Testis (tissue), 3 donors: ENCODE data around the gene ELAVL4. TPM values are rescaled to one million over a fixed set of nuclear protein-coding genes. Genes with fewer than 3 reads are reported as not detected.

Experiments used
- DNase-seq: peaks from one replicate; pipeline ENCODE4 v3.0.0-alpha.2; 2019
- H3K27ac ChIP-seq, 2 donors: fragments of 200-600 bp; sonication (generic); one replicate each; pipeline ENCODE4 v1.5.1; 2019
- H3K27me3 ChIP-seq: fragments of 200-600 bp; sonication (generic); one replicate; pipeline ENCODE4 v1.5.1; 2019
- H3K36me3 ChIP-seq: fragments of 200-600 bp; sonication (generic); one replicate; pipeline ENCODE4 v1.5.1; 2017; ENCODE audit warnings: low read depth; ENCODE audit errors: missing control alignments
- H3K4me1 ChIP-seq: fragments of 200-600 bp; sonication (generic); one replicate; pipeline ENCODE4 v1.5.1; 2019
- H3K4me3 ChIP-seq, 2 donors: fragments of 200-600 bp; sonication (generic); one replicate each; pipeline ENCODE4 v1.5.1; 2017 to 2019
- H3K9me3 ChIP-seq: fragments of 200-600 bp; sonication (generic); one replicate; pipeline ENCODE4 v1.5.1; 2017
- POLR2A ChIP-seq: fragments of 450-650 bp; IDR thresholded peaks from one replicate; pipeline ENCODE4 v1.6.1; 2017; ENCODE audit warnings: antibody characterized with exemption, mild to moderate bottlenecking, moderate library complexity
- WGBS, 2 donors: methylation state at CpG; one replicate each; pipeline ENCODE4 v1.1.5; 2018; 5-methylcytosine and 5-hydroxymethylcytosine counted together
- intact Hi-C: fragments of 100-400 bp; cut with DNase I; formaldehyde crosslinking; loops from one replicate; pipeline ENCODE4 v1.15.1; 2023; ENCODE audit warnings: low total_unique reads
- polyA plus RNA-seq: library from polyadenylated mRNA; stranded (reverse); fragments of 350-450 nt; fragmentation: Illumina TruSeq; extraction: RNeasy Lipid Tissue Mini Kit (QIAGEN cat#74804); gene quantifications from one replicate; pipeline ENCODE4 v1.2.3, GENCODE V29; 2014; ENCODE audit warnings: low read depth, low replicate concordance; ENCODE audit not compliant: insufficient read depth
- total RNA-seq, 2 donors: library from RNA; depleted of rRNA; stranded (reverse); fragments of >200 nt; gene quantifications; one replicate each; pipeline ENCODE4 v1.2.3, GENCODE V29; 2016
- TF ChIP-seq, protein P1 (sequence below), 3 experiments: fragments of 450-650 bp in 2 of 3; fragments of 200-600 bp in 1 of 3; sonication (generic) in 1 of 3; IDR thresholded peaks; one replicate each; pipeline ENCODE4 v1.5.1; 2016 to 2019; ENCODE audit warnings: antibody characterized with exemption in 3 of 3, mild to moderate bottlenecking in 2 of 3, moderate library complexity in 1 of 3

ELAVL4 gene
- total and polyA plus RNA-seq, 3 donors from 2014 or later, result 9.0 to 21.0 (median 12.1) TPM

DNA sequence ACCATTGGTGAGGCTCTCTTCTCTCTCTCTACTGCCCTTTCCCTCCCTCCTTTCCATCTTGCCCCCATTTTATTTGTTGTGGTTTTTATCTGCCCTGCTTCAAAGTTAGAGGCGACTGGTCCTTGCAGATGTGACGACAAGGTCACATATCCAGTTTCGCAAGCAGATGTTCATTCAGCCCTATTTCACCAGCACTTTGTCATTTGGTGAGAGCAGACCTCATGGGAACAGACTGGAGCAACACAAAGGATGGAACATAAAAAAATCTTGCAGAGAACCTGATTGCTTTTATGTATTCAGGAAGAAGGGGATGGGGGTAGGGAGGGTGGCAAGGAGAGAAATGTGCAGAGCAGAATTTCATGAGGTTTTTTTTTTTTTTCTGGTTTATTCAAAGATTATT is 84.3 kb downstream of the ELAVL4 start:
- no peaks in the 10 kb centered on the region for H3K4me1 ChIP-seq
- H3K27me3 ChIP-seq, result no peaks in the 10 kb centered on the region
- intact Hi-C loops, result no loop called here
- H3K36me3 ChIP-seq, result no peaks in the 10 kb centered on the region
- TF ChIP-seq, protein P1, sequence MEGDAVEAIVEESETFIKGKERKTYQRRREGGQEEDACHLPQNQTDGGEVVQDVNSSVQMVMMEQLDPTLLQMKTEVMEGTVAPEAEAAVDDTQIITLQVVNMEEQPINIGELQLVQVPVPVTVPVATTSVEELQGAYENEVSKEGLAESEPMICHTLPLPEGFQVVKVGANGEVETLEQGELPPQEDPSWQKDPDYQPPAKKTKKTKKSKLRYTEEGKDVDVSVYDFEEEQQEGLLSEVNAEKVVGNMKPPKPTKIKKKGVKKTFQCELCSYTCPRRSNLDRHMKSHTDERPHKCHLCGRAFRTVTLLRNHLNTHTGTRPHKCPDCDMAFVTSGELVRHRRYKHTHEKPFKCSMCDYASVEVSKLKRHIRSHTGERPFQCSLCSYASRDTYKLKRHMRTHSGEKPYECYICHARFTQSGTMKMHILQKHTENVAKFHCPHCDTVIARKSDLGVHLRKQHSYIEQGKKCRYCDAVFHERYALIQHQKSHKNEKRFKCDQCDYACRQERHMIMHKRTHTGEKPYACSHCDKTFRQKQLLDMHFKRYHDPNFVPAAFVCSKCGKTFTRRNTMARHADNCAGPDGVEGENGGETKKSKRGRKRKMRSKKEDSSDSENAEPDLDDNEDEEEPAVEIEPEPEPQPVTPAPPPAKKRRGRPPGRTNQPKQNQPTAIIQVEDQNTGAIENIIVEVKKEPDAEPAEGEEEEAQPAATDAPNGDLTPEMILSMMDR (IDR thresholded peaks at IDR 0.05), result no peak
- TF ChIP-seq POLR2A, result no peak
- DNase-seq, result no peak
- WGBS, 2 donors, result 42 to 43% methylated on average over 3 of the region's 3 CpGs
- H3K27ac ChIP-seq, result no peak overlapping the region
- H3K9me3 ChIP-seq, result no peaks in the 10 kb centered on the region
- H3K4me3 ChIP-seq, result no peak overlapping the region

DNA sequence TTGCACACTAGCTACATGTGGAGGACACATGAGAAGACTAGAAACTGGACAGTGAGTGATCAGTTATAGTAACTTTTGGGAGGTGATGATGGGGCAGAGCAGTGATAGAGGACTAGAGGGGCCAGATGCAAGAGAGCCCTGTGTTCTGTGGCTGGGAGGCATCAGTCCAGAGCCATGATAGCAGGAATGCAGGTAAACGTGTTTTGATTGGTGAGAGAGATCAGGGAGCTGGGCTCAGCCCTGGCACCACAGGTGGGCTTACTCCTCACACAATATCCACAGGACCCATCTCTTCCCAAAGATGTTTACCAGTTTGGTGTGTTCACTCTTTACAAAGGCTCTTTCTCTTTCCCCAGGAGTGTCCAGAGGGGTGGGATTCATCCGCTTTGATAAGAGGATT is 86.5 kb downstream of the ELAVL4 start:
- H3K27ac ChIP-seq, result no peak overlapping the region
- no peaks in the 10 kb centered on the region for H3K36me3 ChIP-seq
- no peaks in the 10 kb centered on the region for H3K27me3 ChIP-seq
- no peaks in the 10 kb centered on the region for H3K4me1 ChIP-seq
- WGBS, 2 donors, result 73 to 80% methylated on average over 2 of the region's 2 CpGs
- DNase-seq, result no peak
- intact Hi-C loops, result no loop called here
- H3K4me3 ChIP-seq, result no peak overlapping the region
- no peak for TF ChIP-seq POLR2A
- TF ChIP-seq, protein P1 (IDR thresholded peaks at IDR 0.05), result no peak
- no peaks in the 10 kb centered on the region for H3K9me3 ChIP-seq

DNA sequence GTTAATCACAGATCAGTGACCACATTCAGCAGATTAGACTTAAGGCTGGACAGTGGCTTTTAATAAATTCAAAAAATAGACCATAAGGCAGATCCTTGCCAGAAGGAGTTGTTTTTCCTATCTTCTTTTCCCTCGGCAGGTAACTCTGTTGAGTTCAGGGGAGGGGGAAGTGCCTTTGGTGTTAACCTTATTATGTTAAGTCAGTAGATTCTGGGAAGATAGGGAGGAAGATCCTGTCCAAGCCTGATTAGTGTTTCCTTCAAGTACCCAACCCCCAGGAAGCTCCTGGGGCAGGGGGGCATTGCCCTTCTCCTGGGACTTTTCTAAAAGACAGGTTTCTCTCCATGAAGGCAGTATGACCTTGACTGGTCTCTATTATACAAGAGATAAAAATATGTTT is 87.4 kb downstream of the ELAVL4 start:
- TF ChIP-seq, protein P1 (IDR thresholded peaks at IDR 0.05), result no peak
- TF ChIP-seq POLR2A, result no peak
- no peaks in the 10 kb centered on the region for H3K9me3 ChIP-seq
- no peaks in the 10 kb centered on the region for H3K27me3 ChIP-seq
- H3K36me3 ChIP-seq, result no peaks in the 10 kb centered on the region
- intact Hi-C loops, result no loop called here
- no peak for DNase-seq
- H3K27ac ChIP-seq, result no peak overlapping the region
- no peak overlapping the region for H3K4me3 ChIP-seq
- 39 to 71% methylated on average over 1 of the region's 1 CpG for WGBS, 2 donors
- H3K4me1 ChIP-seq, result no peaks in the 10 kb centered on the region

DNA sequence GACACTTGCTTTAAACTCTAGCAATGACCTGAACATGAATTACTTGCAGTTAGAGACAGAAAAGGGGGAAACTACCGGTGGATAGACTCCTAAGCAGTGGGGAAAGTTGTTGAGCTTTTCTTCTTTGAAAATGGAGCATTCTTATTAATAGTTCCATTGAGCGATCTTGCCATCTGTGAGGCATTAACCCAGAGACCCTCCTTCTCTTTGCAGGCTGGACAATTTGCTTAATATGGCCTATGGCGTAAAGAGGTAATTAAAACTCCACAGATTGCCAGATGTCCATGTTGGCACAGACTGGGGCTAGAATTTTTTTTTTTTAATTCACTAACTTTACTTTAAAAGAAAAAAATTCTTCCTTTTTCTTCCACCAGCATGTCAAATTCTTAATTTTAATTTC is 88.5 kb downstream of the ELAVL4 start:
- Histone ChIP-seq H3K4me3 (no peak overlapping the region), H3K27me3 (no peaks in the 10 kb centered on the region), H3K4me1 (no peaks in the 10 kb centered on the region), H3K36me3 (no peaks in the 10 kb centered on the region), H3K9me3 (no peaks in the 10 kb centered on the region), H3K27ac (no peak overlapping the region)
- TF ChIP-seq, protein P1 (IDR thresholded peaks at IDR 0.05), result no peak
- no peak for TF ChIP-seq POLR2A
- intact Hi-C loops, result no loop called here
- DNase-seq, result no peak
- 67 to 76% methylated on average over 3 of the region's 3 CpGs for whole genome bisulfite sequencing, 2 donors

DNA sequence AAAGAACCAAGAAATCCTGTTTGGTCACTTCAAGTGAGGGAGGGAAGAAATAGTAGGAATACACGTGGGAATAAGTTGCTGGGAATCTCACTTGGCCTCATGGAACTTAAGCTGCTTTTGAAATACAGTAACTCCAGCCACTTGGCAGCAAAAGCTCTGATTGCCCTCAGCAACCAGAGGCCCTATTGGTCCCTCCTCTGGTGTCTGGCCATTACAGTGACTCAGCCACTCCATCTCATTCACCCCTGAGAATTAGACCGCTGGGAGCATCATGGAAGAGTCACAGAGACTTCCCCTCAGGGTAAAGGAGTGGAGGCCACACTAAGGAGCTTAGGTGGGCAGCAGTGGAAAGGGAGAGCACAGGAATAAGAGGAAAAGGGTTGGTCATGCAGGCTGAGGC is 99.6 kb downstream of the ELAVL4 start:
- H3K9me3 ChIP-seq, result no peaks in the 10 kb centered on the region
- no peak for DNase-seq
- 65% methylated on average over 2 of the region's 2 CpGs for WGBS, 2 donors
- TF ChIP-seq POLR2A, result no peak
- TF ChIP-seq, protein P1 (IDR thresholded peaks at IDR 0.05), result no peak
- intact Hi-C loops, result no loop called here
- no peaks in the 10 kb centered on the region for H3K27me3 ChIP-seq
- H3K4me3 ChIP-seq, result no peak overlapping the region
- H3K4me1 ChIP-seq, result no peaks in the 10 kb centered on the region
- H3K27ac ChIP-seq, result no peak overlapping the region
- no peaks in the 10 kb centered on the region for H3K36me3 ChIP-seq
